Esophagus mucosa (tissue), 1 donor: ENCODE data around the gene SND1. TPM values are rescaled to one million over a fixed set of nuclear protein-coding genes. Genes with fewer than 3 reads are reported as not detected.
"Not testable (repeated sequence)": the region's sequence is repeated elsewhere in the genome, so short reads cannot be mapped to it uniquely, and the experiment has no call there.

Experiments used
- ATAC-seq: fragments of 200-7000 bp; cut with Tn5 transposase; one replicate; pipeline ENCODE4 v1.9.1; 2020
- total RNA-seq: library from RNA; stranded (reverse); gene quantifications from one replicate; pipeline ENCODE4 v1.2.4, GENCODE V29; 2023
- donor health status: DM: yes; HTN: yes; CAD: no.

The SND1 gene
- total RNA-seq, 1 donor from 2014 or later: 115 TPM

- ATAC-seq: no peak
Observed at GRCh38 chr7:127653396-127653795, 1.4 kb downstream of the SND1 start.

- no peak for ATAC-seq
Observed at GRCh38 chr7:127654404-127655394, 2.7 kb downstream of the SND1 start.

- no peak for ATAC-seq
Observed at GRCh38 chr7:127655720-127656119, 3.7 kb downstream of the SND1 start.

- no peak for ATAC-seq
Observed at GRCh38 chr7:127657500-127657899, 5.5 kb downstream of the SND1 start.

GRCh38 chr7:127658970-127659630 lies 7.1 kb downstream of the SND1 start:
- no peak for ATAC-seq

- ATAC-seq: no peak
Observed at GRCh38 chr7:127665922-127666321, 13.9 kb downstream of the SND1 start.

GRCh38 chr7:127666602-127667001 lies 14.6 kb downstream of the SND1 start:
- no peak for ATAC-seq

- ATAC-seq: peak; percentile 94
Observed at GRCh38 chr7:127667017-127667670, 15.2 kb downstream of the SND1 start.

GRCh38 chr7:127667759-127668530 lies 16.0 kb downstream of the SND1 start:
- ATAC-seq: no peak

GRCh38 chr7:127671341-127671740 lies 19.3 kb downstream of the SND1 start:
- ATAC-seq: no peak

- no peak for ATAC-seq
Observed at GRCh38 chr7:127673902-127674301, 21.9 kb downstream of the SND1 start.

GRCh38 chr7:127674361-127674760 lies 22.4 kb downstream of the SND1 start:
- ATAC-seq: no peak

GRCh38 chr7:127674923-127675322 lies 22.9 kb downstream of the SND1 start:
- not testable (repeated sequence) for ATAC-seq

- ATAC-seq: no peak
Observed at GRCh38 chr7:127675721-127676120, 23.7 kb downstream of the SND1 start.

GRCh38 chr7:127677433-127678230 lies 25.6 kb downstream of the SND1 start:
- no peak for ATAC-seq

GRCh38 chr7:127678337-127678736 lies 26.3 kb downstream of the SND1 start:
- ATAC-seq: peak; percentile 71

- no peak for ATAC-seq
Observed at GRCh38 chr7:127678947-127679346, 27.0 kb downstream of the SND1 start.

GRCh38 chr7:127680983-127681382 lies 29.0 kb downstream of the SND1 start:
- no peak for ATAC-seq

- ATAC-seq: no peak
Observed at GRCh38 chr7:127682140-127682539, 30.1 kb downstream of the SND1 start.

GRCh38 chr7:127683776-127684681 lies 32.0 kb downstream of the SND1 start:
- ATAC-seq: no peak
